ENCODE data around the gene DDX21.
"Not testable (repeated sequence)": the region's sequence is repeated elsewhere in the genome, so short reads cannot be mapped to it uniquely, and the experiment has no call there.

DDX21 gene

GRCh38 chr10:68988530-68989316 lies 32.8 kb downstream of the DDX21 start, which contains the start of gene KIFBP:
KIFBP (plus strand) TSS chr10:68988803; CDS start chr10:68988833, 30 bp downstream.
- peak; percentile 98 for DNase-seq (ENCODE audit: low read depth, low spot score)

DNA sequence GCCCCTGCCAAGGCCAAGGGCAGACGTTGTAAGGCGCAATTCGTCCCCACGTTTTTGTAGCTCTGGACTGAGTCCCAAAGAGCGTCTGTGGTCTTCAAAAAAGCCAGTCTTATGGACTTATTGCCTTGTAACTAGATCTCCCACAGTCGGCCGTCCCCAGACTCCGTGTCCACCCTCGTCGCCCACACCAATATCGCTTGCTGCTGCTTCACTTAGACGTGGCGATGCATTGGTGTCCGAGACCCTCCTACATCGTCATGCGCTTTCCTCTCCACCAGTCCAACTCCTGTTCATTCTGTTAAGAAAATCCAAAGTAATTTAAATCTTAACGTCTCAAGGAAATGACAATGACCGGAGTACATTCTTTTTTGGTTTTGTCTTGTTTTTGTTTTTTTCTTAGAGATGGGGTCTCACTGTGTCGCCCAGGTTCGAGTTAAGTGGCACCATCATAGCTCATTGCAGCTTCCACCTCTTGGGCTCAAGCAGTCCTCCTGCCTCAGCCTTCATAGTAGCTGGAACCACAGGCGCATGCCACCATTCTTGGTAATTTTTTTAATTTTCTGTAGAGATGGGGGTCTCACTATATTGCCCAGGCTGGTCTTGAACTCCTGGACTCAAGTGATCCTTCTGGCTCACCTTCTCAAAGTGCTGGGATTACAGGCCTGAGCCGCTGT lies 33.5 kb downstream of the DDX21 start:
- no peak for DNase-seq (ENCODE audit: low read depth, low spot score)

DNA sequence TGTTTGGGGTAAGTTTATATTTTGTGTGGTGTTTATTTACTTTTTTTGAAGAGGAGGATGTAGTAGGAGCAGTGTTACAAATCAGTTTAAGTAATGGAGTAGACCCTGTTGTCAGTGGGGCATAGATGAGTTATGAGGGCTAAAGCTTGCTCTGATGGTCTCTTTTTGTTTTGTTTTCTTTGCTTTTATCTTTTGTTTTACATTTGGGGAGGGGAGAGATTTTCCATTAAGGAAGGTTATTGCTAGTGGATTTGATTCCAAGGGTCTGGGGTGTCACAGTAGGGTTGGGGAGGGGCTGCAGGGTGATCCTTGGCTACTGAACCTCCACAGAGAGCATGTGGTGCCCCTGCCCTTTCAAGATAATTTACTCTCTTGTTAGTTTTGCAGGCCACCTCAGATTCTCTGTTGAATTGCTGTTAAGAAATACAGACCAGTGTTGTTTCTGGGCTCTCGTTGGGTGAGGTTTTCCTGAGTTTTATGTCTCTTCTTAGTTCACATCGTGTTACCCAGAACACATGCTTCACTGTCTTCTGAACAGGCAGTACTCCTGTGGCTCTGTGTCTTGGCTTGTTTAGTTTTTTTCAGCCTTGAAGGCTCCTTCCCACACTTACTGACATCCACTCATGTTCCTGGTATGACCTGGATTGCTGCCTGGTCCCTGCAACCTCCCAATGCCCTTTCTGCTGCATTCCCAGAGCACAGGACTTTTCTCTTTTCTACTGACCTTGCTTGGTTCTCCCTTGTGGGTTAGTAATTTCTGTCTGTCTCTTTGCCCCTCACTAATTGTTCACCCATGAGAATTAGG lies 36.9 kb downstream of the DDX21 start:
- DNase-seq (ENCODE audit: low read depth, low spot score), result no peak

- no peak for DNase-seq (ENCODE audit: low read depth, low spot score)
These were observed 41.2 kb downstream of the DDX21 start for GRCh38 chr10:68997211-68997610.

DNA sequence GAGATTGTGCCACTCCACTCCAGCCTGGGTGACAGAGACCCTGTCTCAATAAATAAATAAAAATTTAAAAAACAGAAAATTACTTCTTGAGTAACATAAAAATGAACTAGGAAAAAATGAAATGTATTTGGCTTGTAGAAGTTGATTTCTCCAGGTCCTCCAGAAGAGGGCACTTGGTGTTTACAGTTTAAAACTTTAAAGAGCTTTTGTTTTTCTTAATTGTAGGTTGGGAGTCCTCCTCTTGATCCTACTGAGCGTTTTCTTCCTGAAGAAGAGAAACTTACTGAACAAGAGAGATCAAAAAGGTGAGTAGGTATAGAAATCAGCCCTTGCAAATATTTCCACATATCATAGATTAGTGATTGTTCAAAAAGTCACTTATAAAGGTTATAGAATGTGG lies 48.9 kb downstream of the DDX21 start:
- no peak for DNase-seq (ENCODE audit: low read depth, low spot score)

DNA sequence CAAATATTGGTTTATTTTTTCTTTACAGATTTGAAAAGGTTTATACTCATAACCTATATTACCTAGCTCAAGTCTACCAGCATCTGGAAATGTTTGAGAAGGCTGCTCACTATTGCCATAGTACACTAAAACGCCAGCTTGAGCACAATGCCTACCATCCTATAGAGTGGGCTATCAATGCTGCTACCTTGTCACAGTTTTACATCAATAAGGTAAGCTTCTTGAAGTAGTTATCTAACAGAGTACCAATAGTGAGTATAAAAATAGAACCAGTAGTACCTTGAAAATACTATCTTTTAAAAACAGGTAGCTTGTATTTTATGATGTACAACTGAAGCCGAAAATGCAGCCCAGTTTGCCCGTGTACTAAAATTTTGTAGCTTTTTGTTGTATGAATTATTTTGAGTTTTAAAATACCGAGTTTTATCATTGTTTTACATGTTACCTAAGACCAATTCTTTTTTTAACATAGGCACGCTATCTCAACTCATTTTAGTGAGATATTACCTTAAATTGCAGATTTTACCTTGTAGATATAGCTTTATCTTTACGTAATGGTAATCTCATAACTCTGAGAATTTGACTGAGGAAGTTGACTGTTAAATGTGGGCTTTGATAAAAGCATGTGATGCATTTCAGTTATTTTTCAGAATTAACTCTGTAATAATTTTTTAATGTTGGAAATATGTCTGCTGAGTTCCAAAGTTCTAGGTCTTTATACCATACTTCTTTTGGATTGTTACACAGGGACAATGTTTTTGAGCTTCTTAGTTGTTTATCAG lies 49.9 kb downstream of the DDX21 start:
- no peak for DNase-seq (ENCODE audit: low read depth, low spot score)

DNA sequence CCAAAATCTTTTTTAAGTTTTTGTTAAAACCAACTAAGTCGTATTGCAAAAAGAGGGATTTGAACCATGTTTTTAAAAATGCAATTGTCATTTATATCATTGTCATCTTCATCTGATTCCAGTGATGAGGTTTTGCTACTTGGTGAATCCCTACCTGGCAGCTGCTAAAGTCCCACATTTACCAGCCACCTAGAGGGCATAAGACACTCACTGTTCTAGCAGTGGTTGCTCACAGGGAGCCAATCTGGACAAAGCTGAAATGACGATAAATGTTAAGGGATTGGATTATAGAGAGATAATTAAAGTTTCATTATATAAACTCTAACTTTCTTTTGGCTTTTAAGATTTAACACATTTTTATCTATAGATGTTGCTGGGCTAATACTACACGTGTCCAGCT lies 51.3 kb downstream of the DDX21 start:
- no peak for DNase-seq (ENCODE audit: low read depth, low spot score)

GRCh38 chr10:69009360-69009759 lies 53.4 kb downstream of the DDX21 start:
- no peak for DNase-seq (ENCODE audit: low read depth, low spot score)

DNA sequence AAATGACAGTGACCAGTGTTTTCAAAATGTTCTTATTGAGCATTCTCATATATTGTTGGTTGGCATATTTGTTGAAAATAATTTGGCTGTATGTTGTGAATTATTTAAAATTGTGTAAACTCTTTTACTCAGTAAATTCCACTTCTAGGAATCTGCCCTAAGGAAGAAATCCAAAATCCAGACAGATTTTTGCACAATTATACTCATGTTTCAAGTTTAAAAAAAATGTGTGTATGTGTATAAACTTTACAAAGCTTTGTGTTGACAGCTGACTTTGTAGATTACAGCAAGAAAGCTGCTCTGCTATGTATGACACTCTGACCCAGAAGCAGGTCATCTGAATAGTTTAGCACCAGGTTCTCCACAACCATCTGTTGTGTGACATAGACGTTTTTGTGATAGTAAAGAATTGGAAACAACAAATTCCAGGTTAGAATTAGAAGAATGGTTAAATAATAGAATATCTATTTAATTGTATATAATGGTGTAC lies 54.2 kb downstream of the DDX21 start:
- no peak for DNase-seq (ENCODE audit: low read depth, low spot score)

DNA sequence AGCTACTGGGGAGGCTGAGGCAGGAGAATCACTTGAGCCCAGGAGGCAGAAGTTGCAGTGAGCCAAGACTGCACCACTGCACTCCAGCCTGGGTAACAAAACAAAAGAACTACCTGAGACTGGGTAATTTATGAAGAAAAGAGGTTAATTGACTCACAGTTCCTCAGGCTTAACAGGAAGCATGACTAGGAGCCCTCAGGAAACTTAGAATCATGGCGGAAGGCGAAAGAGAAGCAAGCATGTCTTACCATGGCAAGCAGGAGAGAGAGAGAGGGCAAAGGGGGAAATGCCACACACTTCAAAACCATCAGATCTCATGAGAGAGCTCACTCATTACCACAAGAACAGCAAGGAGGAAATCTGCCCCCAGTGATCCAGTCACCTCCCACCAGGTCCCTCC lies 56.8 kb downstream of the DDX21 start:
- not testable (repeated sequence) for DNase-seq (ENCODE audit: low read depth, low spot score)

GRCh38 chr10:69014171-69014570 lies 58.2 kb downstream of the DDX21 start:
- DNase-seq (ENCODE audit: low read depth, low spot score), result no peak

GRCh38 chr10:69018613-69019012 lies 62.6 kb downstream of the DDX21 start:
- DNase-seq (ENCODE audit: low read depth, low spot score), result no peak

GRCh38 chr10:69022611-69023010 lies 66.6 kb downstream of the DDX21 start:
- no peak for DNase-seq (ENCODE audit: low read depth, low spot score)

GRCh38 chr10:69025370-69025896 lies 69.5 kb downstream of the DDX21 start:
- DNase-seq (ENCODE audit: low read depth, low spot score), result no peak

DNA sequence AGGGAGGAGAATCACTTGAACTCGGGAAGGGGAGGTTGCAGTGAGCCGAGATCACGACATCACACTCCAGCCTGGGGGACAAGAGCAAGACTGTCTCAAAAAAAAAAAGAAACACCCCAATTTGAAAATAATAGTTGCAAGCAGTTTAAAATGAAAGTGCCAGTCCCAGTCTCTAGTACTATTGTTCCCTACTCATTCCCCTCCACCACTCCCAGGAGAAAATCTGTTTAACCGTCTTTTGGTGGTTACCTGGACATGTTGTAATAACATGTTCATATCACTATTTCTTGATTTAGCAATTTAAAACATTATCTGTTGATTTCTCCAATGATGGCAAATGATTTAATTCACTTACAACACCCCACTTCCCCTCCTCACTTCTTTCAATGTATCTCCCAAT lies 77.3 kb downstream of the DDX21 start:
- no peak for DNase-seq (ENCODE audit: low read depth, low spot score)

Data from iPS DF 19.7 (cell line).